PFSK-1 (cell line): ENCODE measurements around the gene DNAH17. TPM values are rescaled to one million over a fixed set of nuclear protein-coding genes. Genes with fewer than 3 reads are reported as not detected.

Experiments
- FOXP2 ChIP-seq: optimal IDR thresholded peaks from 2 replicates; pipeline ENCODE3; 2011; ENCODE audit warnings: borderline replicate concordance, control low read depth, inconsistent platforms; ENCODE audit not compliant: insufficient read depth; ENCODE audit errors: extremely low read length, extremely low read depth
- POLR2AphosphoS5 ChIP-seq: IDR thresholded peaks from 2 replicates; pipeline ENCODE4 v1.6.1; 2012; ENCODE audit warnings: low read depth, mild to moderate bottlenecking, control low read depth, low read length, moderate library complexity
- REST ChIP-seq, 2 experiments: IDR thresholded peaks; 2 replicates each; pipeline versions ENCODE4 v1.6.1 to v1.8.0; 2011 to 2012; ENCODE audit warnings: low read depth in 2 of 2, low read length in 2 of 2, control low read depth in 1 of 2, inconsistent platforms in 1 of 2, mild to moderate bottlenecking in 1 of 2, moderate library complexity in 1 of 2; ENCODE audit not compliant: insufficient read depth in 1 of 2
- SIN3A ChIP-seq: IDR thresholded peaks from 2 replicates; pipeline ENCODE4 v1.6.1; 2012; ENCODE audit warnings: mild to moderate bottlenecking, low read length, moderate library complexity, borderline replicate concordance; ENCODE audit not compliant: insufficient read depth
- TAF1 ChIP-seq: IDR thresholded peaks from 2 replicates; pipeline ENCODE4 v1.6.1; 2012; ENCODE audit warnings: low read length, control low read depth, borderline replicate concordance; ENCODE audit not compliant: insufficient read depth
- polyA plus RNA-seq: library from polyadenylated mRNA; unstranded; fragments of >200 nt; gene quantifications from one replicate; pipeline ENCODE4 v1.2.1, GENCODE V29; 2012; ENCODE audit warnings: low read depth, missing spikeins; ENCODE audit not compliant: insufficient read length

DNAH17 gene, protein sequence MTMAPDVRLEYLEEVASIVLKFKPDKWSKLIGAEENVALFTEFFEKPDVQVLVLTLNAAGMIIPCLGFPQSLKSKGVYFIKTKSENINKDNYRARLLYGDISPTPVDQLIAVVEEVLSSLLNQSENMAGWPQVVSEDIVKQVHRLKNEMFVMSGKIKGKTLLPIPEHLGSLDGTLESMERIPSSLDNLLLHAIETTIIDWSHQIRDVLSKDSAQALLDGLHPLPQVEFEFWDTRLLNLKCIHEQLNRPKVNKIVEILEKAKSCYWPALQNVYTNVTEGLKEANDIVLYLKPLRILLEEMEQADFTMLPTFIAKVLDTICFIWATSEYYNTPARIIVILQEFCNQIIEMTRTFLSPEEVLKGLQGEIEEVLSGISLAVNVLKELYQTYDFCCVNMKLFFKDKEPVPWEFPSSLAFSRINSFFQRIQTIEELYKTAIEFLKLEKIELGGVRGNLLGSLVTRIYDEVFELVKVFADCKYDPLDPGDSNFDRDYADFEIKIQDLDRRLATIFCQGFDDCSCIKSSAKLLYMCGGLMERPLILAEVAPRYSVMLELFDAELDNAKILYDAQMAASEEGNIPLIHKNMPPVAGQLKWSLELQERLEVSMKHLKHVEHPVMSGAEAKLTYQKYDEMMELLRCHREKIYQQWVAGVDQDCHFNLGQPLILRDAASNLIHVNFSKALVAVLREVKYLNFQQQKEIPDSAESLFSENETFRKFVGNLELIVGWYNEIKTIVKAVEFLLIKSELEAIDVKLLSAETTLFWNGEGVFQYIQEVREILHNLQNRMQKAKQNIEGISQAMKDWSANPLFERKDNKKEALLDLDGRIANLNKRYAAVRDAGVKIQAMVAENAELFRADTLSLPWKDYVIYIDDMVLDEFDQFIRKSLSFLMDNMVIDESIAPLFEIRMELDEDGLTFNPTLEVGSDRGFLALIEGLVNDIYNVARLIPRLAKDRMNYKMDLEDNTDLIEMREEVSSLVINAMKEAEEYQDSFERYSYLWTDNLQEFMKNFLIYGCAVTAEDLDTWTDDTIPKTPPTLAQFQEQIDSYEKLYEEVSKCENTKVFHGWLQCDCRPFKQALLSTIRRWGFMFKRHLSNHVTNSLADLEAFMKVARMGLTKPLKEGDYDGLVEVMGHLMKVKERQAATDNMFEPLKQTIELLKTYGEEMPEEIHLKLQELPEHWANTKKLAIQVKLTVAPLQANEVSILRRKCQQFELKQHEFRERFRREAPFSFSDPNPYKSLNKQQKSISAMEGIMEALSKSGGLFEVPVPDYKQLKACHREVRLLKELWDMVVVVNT (N-terminal part only)
- 2.3 TPM for polyA plus RNA-seq

DNA sequence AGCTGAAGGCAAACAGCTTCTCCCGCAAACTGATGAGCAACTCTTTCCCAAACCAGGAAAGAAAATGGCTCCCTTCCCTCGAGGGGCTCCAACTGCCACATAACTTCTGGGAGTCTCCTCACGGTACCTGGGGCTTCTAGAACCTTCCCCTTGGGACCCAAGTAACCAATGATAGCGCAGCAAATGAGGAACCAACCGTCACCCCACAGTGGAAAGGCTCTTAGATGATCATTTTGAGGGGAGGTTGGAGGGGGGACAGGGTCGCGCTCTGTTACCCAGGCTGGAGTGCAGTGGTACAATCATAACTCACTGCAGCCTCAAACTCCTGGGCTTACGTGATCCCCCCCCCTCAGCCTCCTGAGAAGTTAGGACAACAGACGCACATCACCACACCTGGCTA, at the start of gene DNAH17:
Gene DNAH17, minus strand, starts transcription at position 101 of the 400 bp plus-strand sequence. CDS start 2,339 bp downstream, outside the sequence.
- TF ChIP-seq TAF1 (no peak), SIN3A (no peak), POLR2AphosphoS5 (no peak), REST (IDR thresholded peaks at IDR 0.05; ENCODE audit: insufficient read depth in 1 of 2, low read depth in 2 of 2, low read length in 2 of 2) (no peak), FOXP2 (no peak)

GRCh38 chr17:78624324-78625151, 47.3 kb upstream of the DNAH17 start:
- TF ChIP-seq SIN3A (no peak), FOXP2 (no peak), POLR2AphosphoS5 (no peak), TAF1 (no peak), REST (IDR thresholded peaks at IDR 0.05; ENCODE audit: insufficient read depth in 1 of 2, low read depth in 2 of 2, low read length in 2 of 2) (no peak)

GRCh38 chr17:78623541-78623940, 46.3 kb upstream of the DNAH17 start:
- TF ChIP-seq SIN3A (no peak), FOXP2 (no peak), TAF1 (no peak), REST (IDR thresholded peaks at IDR 0.05; ENCODE audit: insufficient read depth in 1 of 2, low read depth in 2 of 2, low read length in 2 of 2) (no peak), POLR2AphosphoS5 (no peak)
